ENCODE data around the gene PARP11.

DNA sequence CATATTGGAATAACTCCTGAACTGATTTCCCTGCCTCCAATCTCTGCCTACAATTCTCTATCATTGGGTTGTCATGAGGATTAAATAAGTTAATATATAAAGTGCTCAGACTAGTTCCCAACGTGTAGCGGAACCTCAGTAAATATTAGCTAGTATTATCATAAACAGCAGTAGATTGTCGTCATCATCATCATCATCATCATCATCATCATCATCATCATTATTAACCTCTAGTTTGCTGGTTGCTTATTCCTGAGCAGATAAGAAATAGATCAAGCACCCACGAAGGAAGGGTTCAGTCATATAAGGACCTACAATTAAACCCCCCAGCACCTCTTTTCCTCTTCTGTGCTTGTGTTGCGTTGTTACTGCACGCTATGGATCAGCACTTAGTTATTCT, 48.8 kb upstream of the PARP11 start:
- TF ChIP-seq, protein P1, sequence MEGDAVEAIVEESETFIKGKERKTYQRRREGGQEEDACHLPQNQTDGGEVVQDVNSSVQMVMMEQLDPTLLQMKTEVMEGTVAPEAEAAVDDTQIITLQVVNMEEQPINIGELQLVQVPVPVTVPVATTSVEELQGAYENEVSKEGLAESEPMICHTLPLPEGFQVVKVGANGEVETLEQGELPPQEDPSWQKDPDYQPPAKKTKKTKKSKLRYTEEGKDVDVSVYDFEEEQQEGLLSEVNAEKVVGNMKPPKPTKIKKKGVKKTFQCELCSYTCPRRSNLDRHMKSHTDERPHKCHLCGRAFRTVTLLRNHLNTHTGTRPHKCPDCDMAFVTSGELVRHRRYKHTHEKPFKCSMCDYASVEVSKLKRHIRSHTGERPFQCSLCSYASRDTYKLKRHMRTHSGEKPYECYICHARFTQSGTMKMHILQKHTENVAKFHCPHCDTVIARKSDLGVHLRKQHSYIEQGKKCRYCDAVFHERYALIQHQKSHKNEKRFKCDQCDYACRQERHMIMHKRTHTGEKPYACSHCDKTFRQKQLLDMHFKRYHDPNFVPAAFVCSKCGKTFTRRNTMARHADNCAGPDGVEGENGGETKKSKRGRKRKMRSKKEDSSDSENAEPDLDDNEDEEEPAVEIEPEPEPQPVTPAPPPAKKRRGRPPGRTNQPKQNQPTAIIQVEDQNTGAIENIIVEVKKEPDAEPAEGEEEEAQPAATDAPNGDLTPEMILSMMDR (conservative IDR thresholded peaks at IDR 0.05), result no peak
- no peak for TF ChIP-seq EZH2 (IDR thresholded peaks at IDR 0.05; ENCODE audit: low read depth)
